HK-2 (cell line): ENCODE results near the gene FCN2.

Experiments used
- DNase-seq: peaks from one replicate; pipeline ENCODE4 v3.0.0-alpha.2; 2018; ENCODE audit not compliant: unreplicated experiment

FCN2 gene

DNA sequence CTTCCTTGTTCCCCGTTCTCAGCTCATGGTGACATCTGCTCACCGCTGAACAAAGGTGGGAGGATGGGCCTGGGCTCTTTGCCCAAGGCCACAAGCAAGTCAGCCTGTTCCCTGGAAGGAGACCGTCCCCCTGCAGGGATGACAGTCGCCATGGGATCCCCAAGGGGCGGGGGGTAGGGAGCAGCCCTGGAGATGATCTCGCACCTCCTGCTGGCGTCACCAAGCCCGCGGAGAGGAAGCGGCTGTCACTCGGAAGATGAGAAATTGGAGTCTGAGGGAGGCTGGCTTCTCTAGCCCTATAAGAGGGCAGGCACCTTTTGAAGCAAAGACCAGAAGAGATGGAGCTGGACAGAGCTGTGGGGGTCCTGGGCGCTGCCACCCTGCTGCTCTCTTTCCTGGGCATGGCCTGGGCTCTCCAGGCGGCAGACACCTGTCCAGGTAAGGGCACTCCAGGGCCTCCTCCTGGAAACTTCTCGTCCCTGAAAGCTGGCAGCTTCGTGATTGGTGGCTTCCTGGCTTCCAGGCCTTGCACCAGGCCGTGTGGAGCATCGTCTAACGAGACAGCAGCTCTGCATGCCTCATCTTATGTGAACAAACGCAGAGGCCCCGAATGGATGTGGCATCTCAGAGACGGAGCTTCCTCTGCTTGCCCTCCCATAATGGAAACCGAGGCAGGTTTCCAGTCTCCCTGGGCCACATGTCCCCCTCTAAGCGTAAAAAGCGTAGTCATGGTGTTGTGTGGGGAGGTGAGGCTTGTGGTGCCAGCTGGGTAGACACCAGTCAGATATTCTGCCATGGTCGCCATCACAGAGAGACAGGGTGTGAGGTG is at the start of gene FCN2:
FCN2 (plus strand) TSS at position 327 of the 829 bp plus-strand sequence; CDS start at position 339, 12 bp downstream.
- DNase-seq: no peak

DNA sequence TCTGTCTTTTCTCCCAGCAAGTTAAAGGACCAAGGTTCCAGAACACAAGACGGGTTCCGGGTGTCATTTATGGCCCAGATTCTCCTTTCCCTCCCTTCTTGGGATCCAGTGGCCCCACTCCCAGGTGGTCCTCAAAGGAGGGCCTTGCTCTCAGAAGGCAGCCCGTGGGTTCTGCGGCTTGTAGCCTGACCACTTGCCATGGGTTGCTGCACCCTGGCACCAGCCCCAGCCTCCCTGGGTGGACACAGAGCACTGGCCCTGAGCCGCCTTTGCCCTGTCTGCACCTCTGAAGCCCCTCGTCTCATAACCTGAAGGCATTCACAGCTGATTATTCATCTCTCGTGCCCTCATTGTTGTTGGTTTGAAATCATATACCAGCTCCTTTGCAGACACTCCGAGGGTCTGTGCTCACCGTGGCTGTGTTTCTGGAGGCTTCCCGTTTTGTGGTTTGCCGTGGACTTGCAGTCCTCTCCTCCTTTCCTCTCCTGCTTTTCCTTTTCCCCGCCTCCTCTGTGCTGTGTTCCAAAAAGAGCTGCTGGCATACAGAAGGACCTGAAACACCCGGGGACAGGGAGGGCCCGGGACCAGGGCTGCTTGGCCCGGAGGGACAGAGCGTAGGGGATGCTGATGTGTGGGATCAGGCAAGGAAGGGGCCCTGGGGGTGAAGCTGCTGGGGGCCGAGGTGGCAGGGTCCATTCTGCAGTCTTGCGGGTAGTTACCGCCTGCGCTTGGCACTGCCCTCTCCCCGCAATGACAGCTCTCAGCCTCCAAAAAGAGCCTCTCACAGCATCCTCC is 49.5 kb upstream of the FCN2 start:
- no peak for DNase-seq

DNA sequence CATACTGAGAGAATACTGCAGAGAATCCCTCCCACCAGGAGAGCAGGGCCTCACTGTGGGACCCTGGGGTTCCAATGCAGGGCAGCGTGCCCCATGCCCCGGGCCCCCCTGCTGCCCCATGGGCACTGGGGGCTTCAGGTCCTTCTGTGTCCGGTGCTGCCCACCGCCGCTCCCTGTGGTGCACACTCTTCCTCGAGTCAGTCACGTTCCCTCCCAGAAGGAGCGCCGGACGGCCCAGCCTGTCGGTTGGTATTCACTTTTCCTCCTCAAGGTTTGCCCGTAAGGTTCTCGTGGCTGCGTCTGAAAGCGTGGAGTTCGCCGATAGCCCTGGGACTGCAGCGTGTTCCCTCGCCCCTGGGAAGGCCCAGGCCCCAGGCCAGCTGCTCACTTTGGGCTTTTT is 48.1 kb upstream of the FCN2 start:
- no peak for DNase-seq

DNA sequence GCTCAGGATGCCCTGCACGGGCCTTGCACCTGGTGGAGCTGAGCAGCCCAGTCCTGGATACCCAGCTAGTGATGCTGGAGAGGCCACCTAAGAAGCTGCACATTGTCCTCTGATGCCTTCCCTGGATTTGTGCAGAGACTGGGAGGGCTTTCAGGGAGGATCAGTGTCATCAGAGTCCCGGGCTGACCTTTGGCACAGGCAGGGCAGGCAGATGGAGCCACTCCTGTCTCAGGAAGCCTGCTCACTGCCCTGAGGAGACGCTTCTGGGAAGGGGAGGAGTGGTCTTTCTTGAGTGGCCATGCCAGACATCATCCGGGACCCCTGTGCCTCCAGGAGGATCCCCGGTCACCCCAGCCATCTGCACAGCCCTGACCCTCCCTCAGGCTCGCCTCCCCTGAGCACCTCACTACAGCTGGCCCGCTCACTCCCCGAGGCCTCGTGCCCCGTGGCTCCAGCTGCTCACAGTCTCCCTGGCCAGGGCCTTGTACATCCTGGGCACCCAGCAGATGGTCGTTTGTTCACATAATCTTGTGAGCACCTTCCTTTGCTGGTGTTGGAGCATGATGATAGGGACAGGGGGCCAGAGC is 47.2 kb upstream of the FCN2 start:
- no peak for DNase-seq

DNA sequence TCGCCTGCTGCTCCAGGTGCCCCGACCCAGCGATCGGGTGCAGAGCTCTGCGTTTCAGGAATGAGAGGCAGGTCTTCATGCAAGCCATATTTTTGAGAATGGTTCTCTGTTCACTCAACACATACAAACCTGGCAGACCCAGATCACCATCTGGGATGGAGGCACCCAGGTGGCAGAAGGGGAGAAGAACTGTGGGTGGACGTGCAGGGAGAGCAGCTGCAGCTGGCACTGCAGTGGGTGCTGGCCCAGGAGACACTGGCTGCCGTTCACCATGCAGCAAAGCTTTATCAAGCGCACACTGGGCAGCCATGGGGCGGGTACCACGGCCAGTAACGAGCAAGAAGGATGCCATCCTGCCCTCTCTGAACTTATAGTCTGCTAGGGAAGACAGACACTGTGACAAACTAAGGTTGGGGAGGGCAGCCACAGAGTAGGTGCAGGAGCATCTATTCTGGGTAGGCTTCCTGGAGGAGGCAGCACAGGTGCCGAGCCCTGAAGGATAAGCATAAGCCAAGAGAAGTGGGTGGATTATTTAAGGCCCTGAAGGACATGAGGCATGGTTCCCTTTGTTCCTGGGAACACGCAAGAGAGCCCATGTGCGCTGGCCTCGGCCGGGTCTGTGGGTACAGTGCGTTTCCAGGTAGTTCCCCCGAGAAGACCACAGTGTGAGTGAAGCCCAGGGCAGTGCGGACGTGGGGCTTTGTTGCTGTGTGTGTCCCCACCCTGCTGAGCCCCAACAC is 46.2 kb upstream of the FCN2 start:
- DNase-seq: no peak

DNA sequence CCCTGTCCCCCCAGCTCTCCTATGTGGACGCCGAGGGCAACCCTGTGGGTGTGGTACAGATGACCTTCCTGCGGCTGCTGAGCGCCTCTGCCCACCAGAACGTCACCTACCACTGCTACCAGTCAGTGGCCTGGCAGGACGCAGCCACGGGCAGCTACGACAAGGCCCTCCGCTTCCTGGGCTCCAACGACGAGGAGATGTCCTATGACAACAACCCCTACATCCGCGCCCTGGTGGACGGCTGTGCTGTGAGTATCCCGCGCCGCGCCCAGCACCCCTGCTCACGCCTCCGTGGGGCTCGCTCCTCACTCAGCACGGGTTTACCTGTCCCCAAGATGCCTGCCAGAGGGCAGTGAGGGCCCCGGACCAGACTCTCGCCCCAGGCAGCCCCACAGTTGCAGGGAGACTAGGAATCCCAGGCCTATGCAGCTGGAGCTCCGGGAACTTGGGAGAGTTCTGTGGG is 45.6 kb upstream of the FCN2 start:
- no peak for DNase-seq

DNA sequence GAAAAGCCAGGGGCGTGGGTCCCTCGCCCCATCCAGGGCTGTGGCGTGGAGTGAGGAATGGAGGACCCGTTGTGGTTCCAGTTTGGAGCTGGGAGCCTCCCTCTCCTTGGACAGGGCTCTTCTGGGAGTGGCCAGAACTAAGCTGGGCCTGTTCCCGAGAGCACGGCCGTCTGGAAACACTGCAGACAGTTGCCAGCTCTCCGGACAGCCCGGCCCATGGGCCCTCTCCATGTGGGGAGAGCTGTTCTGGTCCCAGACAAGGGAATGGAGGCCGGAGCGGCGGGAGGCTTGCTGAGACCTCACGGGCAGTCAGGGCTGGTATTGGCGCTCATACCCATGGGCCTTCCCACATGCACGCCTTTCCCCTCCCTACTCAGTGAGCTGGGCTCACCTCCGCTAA is 45.2 kb upstream of the FCN2 start:
- DNase-seq: no peak

DNA sequence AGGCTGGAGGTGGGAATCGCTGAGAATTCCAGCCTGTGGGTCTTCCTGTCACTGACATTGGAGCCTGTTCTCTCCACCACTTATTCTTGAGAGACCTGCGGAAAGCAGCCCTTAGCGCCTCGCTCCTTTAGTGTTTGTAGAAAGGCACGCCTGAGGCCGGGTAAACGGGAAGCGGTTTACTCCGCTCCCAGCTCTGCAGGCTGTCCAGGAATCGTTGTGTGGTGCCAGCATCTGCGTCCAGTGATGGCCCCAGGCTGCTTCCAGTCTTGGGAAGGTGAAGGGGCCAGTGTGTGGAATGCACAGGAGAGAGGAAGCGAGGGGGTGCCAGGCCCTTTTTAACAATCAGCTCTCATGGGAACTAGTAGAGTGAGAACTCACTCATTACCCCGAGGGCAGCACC is 44.6 kb upstream of the FCN2 start:
- no peak for DNase-seq

DNA sequence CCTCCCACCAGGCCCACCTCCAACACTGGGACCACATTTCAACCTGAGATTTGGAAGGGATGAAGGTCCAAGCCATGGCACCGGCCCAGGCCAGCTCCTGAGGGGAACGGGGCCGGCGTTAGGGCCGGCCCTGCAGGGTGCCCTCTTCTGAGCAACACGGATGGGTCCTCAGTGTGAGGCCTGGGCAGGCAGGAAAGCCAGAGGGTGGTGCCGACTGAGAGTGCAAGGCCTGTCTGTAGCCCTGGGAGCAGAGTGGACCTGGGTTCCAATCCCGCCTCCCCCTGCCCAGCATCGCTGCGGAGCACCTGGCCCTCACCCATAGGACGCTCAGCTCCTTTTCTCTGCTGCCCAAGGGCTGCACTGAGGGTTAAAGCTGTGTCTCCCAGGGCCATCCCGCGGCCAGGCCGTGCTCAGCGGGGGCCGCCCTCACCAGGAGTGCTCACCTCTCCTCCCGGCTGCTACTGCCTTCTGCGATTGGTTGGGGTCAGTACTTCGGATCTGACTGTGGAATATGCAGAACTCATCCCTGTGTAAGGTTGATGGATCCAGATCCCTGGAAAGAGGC is 44.1 kb upstream of the FCN2 start:
- DNase-seq: no peak

DNA sequence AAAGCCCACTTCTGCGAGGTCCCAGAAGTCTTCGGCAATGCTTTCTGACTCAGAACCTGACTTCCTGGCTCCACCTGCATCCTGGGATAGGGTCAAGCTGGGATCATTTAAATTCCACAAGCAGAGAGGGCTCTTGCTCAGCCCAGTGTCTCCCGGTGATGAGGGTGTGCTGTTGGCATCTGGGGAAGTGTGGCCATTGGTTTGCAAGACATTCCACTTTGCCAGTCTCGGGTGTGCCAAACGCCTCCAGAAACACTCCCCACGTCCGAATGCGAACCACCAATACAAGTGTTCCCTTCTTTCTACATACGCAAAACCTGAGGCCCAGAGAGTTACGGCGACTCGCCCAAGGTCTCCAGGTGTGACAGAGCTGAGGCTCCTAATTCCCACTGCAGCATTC is 43.1 kb upstream of the FCN2 start:
- no peak for DNase-seq

DNA sequence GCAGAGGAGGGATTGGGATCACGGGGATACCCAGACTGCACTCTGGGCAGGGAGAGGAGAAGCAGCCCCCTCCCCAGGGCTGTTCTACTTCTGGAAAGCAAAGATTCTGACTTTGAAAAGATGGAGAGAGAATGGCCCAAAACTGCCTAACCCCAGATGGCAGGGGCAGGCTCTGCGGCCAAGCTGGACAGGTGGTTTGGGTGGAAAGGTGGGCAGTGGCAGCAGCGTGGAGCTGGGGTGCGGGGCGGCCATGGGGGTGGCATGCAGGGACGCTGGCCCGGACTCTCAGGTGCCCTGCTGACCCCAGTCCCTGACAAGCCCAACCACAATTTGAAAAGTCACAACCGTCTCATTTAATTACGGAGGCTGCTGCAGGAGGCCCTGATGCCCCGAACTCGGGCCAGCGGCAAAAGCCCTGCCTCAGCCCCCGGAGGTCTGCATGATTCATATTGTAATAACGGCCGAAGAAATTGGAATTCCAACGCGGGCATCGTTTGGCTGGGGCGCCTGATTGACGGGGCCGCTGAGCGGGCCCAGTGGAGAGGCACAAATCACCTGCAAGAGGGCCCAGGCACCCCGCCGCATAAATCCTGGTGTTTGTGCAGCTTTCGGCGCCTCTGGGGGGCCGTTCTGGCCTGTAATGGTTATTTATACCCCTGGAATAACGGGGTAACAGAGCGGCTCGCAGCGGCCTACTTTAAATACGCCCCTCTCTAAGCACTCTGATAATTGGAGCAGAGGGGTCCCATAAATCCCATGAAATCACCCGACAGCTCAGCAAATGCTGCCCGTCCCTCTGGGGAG is 41.8 kb upstream of the FCN2 start:
- DNase-seq: no peak

DNA sequence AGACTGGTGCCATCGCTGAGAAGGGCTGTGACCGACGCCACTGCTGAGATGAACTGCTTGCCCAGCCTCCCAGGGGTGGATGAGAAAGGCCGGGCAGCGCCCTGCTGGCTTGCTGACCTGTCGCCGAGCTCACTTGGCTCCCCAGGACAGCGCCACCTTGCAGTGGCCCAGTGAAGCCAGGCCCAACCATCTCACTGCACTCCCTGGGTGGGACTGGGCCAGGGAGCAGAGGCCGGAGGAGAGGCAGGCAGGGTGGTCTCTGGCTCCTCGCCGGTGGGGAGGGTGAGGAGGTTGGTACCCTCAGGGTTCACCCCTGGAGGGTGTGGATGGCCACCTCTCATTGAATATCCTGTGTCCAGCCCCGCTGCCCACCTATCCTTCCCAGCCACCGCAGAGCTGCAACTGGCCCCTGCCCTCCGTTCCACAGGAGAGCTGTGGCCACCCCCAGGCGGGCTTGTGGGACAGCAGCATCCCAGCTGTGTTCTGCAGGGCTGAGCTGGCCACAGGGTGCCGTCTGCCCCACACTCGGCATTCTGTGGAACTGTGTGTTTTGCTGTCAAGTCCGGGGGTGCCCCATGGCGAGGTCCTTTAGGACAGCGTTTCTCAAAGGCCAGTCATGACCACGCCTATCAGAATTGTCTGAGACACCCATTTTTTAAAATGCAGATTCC is 41.0 kb upstream of the FCN2 start:
- DNase-seq: no peak

DNA sequence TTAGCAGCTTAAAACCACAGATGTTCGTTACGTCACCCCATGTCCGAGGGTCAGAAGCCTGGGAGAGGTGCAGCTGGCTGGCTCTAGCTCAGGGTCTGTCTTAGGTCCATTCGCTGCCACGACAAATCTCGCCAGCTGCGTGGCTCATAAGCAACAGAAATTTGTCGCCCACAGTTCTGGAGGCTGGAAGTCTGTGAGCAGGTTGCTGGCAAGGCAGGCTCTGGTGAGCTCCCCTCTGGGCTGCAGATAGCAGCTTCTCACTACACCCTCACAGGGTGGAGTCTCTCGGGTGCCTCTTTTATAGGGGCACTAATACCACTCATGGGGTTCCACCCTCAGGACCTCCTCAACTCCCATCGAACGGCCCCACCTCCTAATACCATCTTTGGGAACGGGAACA is 40.1 kb upstream of the FCN2 start:
- no peak for DNase-seq

DNA sequence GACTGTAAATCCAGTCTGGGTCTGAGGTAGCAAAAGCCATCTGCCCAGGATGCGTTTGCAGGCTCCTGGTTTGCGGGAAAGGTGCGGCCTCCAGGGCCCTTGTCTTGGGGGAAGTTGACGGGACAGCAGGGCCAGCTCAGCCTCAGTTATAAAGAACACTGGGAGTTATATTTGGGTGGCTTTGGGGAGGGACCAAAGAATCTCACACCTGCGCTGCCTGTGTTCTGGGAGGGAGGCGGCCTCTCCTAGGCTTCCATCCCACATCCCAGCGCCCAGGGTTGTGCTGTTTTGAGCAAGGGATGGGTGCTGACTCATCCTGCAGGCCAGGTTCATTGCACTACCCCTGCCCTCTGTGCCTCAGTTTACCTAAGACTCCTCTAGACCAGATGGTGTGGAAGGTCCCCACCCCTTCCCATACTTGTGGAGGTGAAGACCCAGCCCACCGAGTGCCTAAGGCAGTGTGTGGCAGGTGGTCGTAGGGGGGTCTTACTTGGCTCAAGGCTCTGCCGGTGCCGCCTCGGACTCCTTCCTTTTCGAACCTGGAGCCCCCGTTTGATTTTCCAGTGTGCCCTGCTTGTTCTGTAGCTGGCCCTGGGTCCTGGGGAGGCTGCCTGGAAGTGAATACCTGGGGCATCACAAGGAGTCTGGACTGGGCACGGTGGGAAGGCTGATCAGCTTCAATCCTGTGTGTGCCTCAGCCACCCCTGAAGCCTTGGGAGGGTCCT is 39.3 kb upstream of the FCN2 start:
- no peak for DNase-seq

DNA sequence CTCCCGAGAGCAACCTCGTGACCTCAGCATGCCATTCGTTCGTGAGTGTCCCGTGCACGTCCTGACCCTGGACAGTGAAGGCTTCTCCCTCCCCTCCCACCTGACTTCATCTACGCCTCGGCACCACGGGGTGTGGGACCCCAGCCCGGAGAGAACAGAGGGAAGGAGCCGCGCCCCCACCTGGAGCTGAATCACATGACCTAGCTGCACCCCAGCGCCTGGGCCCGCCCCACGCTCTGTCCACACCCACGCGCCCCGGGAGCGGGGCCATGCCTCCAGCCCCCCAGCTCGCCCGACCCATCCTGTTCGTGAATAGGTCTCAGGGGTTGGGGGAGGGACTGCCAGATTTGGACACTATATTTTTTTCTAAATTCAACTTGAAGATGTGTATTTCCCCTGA is 38.3 kb upstream of the FCN2 start:
- DNase-seq: no peak

DNA sequence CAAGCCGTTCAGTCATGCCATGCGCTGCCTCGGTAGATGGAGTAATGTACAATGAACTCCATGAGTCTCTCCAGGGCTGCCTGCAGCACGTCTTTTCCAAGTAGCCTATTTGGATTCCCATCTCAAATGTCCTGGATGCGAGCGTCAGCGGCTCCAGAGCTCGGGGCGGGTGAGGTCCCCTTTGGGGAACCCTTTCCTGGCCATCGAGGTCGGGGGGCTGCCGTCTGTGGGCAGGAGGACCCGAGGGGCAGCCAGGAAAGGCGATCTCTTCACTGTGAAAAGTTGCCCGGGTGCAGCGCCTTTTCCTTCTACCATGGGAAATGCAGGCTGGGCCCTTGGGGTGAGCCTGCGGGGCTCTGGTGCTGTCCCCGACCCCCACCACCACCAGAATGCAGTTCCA is 36.9 kb upstream of the FCN2 start:
- DNase-seq: no peak

DNA sequence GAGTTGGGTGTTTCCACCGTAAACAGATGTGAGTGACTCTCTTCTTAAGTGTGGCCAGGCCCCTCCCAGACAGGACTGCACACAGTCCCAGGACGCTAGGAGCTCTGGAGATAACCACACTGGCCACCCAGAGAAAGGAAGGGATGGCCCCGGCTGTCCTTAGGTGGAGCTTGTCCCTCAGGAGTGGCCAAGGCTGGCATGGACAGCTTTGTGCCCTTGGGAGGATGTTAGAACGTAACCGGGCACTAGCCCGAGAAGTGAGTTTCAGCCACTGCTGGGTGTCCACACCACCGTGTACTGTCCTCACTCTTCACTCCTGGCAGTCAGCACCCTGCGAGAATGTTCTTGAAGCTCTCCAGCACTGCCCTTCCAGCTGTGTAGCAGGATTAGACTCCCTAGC is 35.8 kb upstream of the FCN2 start:
- DNase-seq: no peak

DNA sequence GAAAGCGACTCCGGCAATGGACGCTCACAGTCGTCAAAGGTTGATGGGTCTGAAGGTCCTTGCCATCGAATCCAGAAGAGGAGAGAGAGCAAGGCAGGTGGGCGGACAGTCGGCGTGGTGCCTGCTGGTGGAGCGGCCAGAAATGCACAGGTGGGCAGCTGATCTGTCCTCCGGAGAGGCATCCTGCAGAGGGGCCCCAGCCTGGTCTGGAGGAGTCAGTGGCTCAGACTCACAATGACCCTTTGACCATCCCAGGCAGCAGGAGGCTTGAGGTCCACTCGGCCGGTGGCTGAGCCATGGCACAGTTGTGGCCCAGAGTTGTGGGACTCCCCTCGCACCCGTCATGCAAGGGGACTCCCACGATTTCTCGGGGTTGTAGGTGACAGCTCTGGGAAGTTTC is 34.4 kb upstream of the FCN2 start:
- DNase-seq: no peak

DNA sequence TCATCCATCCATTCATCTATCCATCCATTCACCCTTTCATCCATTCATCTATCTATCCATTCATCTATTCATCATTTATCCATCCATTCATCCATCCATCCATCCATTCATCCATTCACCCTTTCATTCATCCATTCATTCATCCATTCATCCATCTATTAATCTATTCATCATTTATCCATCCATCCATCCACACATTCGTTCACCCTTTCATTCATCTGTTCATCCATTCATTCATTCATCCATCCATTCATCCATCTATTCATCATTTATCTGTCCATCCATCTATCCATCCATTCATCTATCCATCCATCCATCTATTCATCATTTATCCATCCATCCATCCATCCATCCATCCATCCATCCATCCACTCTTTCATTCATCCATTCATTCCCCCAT is 33.9 kb upstream of the FCN2 start:
- DNase-seq: no peak

DNA sequence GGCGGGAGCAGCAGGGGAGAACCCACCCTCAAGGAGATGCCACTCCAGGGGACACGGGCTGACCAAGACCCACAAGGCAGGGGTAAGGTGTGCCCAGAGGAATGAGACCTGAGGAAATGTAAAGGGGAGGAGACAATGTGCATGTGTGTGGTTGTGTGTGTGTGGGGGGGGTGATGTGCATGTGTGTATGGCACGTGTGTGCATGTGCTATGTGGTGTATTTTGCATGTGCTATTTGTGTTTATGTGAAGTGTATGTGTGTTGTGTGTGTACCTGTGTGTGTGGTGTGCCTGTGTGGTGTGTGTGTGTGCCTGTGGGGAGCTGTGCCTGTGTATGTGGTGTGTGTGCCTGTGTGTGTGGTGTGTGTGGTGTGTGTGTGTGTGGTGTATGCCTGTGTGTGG is 33.5 kb upstream of the FCN2 start:
- no peak for DNase-seq
